Renal cortical epithelial cell (primary cell): Measurements from ENCODE around the gene GJA1. TPM values are rescaled to one million over a fixed set of nuclear protein-coding genes. Genes with fewer than 3 reads are reported as not detected.
"Not testable (repeated sequence)": the region's sequence is repeated elsewhere in the genome, so short reads cannot be mapped to it uniquely, and the experiment has no call there.

Source experiments
- DNase-seq: peaks from one replicate; pipeline ENCODE4 v3.0.0-alpha.2; 2011; ENCODE audit warnings: low read depth
- total RNA-seq: library from RNA; depleted of rRNA; stranded (reverse); fragments of >200 nt; gene quantifications from 2 replicates; pipeline ENCODE4 v1.2.3, GENCODE V29; 2014

Gene GJA1
- 33.6 and 42.2 TPM in 2 replicates for total RNA-seq

GRCh38 chr6:121435444-121436069 lies at the start of gene GJA1:
TSS of gene GJA1 (plus strand) at chr6:121435646. CDS start at chr6:121446848, 11,202 bp downstream.
- DNase-seq: peak; percentile 74

- not testable (repeated sequence) for DNase-seq
Observed at GRCh38 chr6:121386551-121386950, 48.9 kb upstream of the GJA1 start.

- DNase-seq: no peak
Observed at GRCh38 chr6:121389419-121389818, 46.0 kb upstream of the GJA1 start.

- DNase-seq: no peak
Observed at GRCh38 chr6:121393731-121394505, 41.5 kb upstream of the GJA1 start.

GRCh38 chr6:121395736-121396135 lies 39.7 kb upstream of the GJA1 start:
- no peak for DNase-seq

- DNase-seq: not testable (repeated sequence)
Observed at GRCh38 chr6:121397188-121397587, 38.3 kb upstream of the GJA1 start.

- DNase-seq: peak; percentile 18
Observed at GRCh38 chr6:121398127-121398526, 37.3 kb upstream of the GJA1 start.

- no peak for DNase-seq
Observed at GRCh38 chr6:121399966-121400365, 35.5 kb upstream of the GJA1 start.

- DNase-seq: no peak
Observed at GRCh38 chr6:121403964-121404363, 31.5 kb upstream of the GJA1 start.

GRCh38 chr6:121405306-121405705 lies 30.1 kb upstream of the GJA1 start:
- DNase-seq: no peak

- no peak for DNase-seq
Observed at GRCh38 chr6:121408321-121408720, 27.1 kb upstream of the GJA1 start.

- DNase-seq: no peak
Observed at GRCh38 chr6:121413879-121414278, 21.6 kb upstream of the GJA1 start.

GRCh38 chr6:121418346-121418745 lies 17.1 kb upstream of the GJA1 start:
- DNase-seq: no peak

- DNase-seq: no peak
Observed at GRCh38 chr6:121426686-121427085, 8.8 kb upstream of the GJA1 start.

GRCh38 chr6:121428872-121429756 lies 6.3 kb upstream of the GJA1 start:
- DNase-seq: no peak

- peak; percentile 65 for DNase-seq
Observed at GRCh38 chr6:121430514-121431460, 4.7 kb upstream of the GJA1 start.

- DNase-seq: not testable (repeated sequence)
Observed at GRCh38 chr6:121431776-121432175, 3.7 kb upstream of the GJA1 start.

- no peak for DNase-seq
Observed at GRCh38 chr6:121434037-121434770, 1.2 kb upstream of the GJA1 start.

- DNase-seq: no peak
Observed at GRCh38 chr6:121436274-121436857, 920 bp downstream of the GJA1 start.
